Parathyroid adenoma (tissue), 2 donors: Measurements from ENCODE around the gene SLC25A12.

Source experiments
- H2AFZ ChIP-seq: fragments of 300-600 bp; sonication (generic); one replicate; pipeline ENCODE4 v1.7.0; 2017; ENCODE audit warnings: antibody characterized with exemption, mild to moderate bottlenecking
- H3K27ac ChIP-seq: fragments of 300-600 bp; sonication (generic); one replicate; pipeline ENCODE4 v1.7.0; 2017
- H3K27me3 ChIP-seq: fragments of 300-600 bp; sonication (generic); one replicate; pipeline ENCODE4 v1.7.0; 2017; ENCODE audit warnings: low read length; ENCODE audit not compliant: control insufficient read depth, insufficient read depth
- H3K36me3 ChIP-seq: fragments of 300-600 bp; sonication (generic); one replicate; pipeline ENCODE4 v1.7.0; 2017; ENCODE audit warnings: low read length; ENCODE audit not compliant: control insufficient read depth, insufficient read depth
- H3K4me1 ChIP-seq: fragments of 300-600 bp; sonication (generic); one replicate; pipeline ENCODE4 v1.7.0; 2017; ENCODE audit warnings: control low read depth
- H3K4me2 ChIP-seq: fragments of 300-600 bp; sonication (generic); one replicate; pipeline ENCODE4 v1.7.0; 2017; ENCODE audit warnings: low read length
- H3K4me3 ChIP-seq: fragments of 300-600 bp; sonication (generic); one replicate; pipeline ENCODE4 v1.7.0; 2017; ENCODE audit warnings: low read depth, low read length
- H3K79me2 ChIP-seq: fragments of 300-600 bp; sonication (generic); one replicate; pipeline ENCODE4 v1.7.0; 2017; ENCODE audit warnings: control low read depth
- H3K9ac ChIP-seq: fragments of 300-600 bp; sonication (generic); one replicate; pipeline ENCODE4 v1.7.0; 2017; ENCODE audit warnings: mild to moderate bottlenecking
- H3K9me3 ChIP-seq: fragments of 300-600 bp; sonication (generic); one replicate; pipeline ENCODE4 v1.7.0; 2017; ENCODE audit warnings: low read length; ENCODE audit not compliant: control insufficient read depth
- CTCF ChIP-seq: fragments of 300-600 bp; sonication (generic); IDR thresholded peaks from one replicate; pipeline ENCODE4 v1.7.0; 2017; ENCODE audit warnings: antibody characterized with exemption, mild to moderate bottlenecking
- donor health status: primary hyperparathyroidism.

The SLC25A12 gene

GRCh38 chr2:171832489-171832888, 61.6 kb downstream of the SLC25A12 start:
- no peak overlapping the region for H3K4me2 ChIP-seq
- H3K9me3 ChIP-seq: no peaks in the 10 kb centered on the region
- no peaks in the 10 kb centered on the region for H3K79me2 ChIP-seq
- no peaks in the 10 kb centered on the region for H3K27me3 ChIP-seq
- H3K9ac ChIP-seq: no peak overlapping the region
- H3K27ac ChIP-seq: no peak overlapping the region
- no peaks in the 10 kb centered on the region for H3K36me3 ChIP-seq
- no peak overlapping the region for H2AFZ ChIP-seq
- no peak for TF ChIP-seq CTCF
- H3K4me1 ChIP-seq: no peaks in the 10 kb centered on the region
- H3K4me3 ChIP-seq: no peak overlapping the region

GRCh38 chr2:171830039-171830438, 64.0 kb downstream of the SLC25A12 start:
- Histone ChIP-seq H2AFZ (no peak overlapping the region), H3K27me3 (no peaks in the 10 kb centered on the region), H3K36me3 (no peaks in the 10 kb centered on the region), H3K4me1 (no peaks in the 10 kb centered on the region), H3K4me2 (no peak overlapping the region), H3K79me2 (no peaks in the 10 kb centered on the region), H3K4me3 (no peak overlapping the region), H3K27ac (no peak overlapping the region), H3K9ac (no peak overlapping the region), H3K9me3 (no peaks in the 10 kb centered on the region)
- TF ChIP-seq CTCF: no peak

- Histone ChIP-seq H3K36me3 (no peaks in the 10 kb centered on the region), H3K9ac (no peak overlapping the region), H2AFZ (no peak overlapping the region), H3K9me3 (no peaks in the 10 kb centered on the region), H3K79me2 (no peaks in the 10 kb centered on the region), H3K4me3 (no peak overlapping the region), H3K4me1 (no peaks in the 10 kb centered on the region), H3K4me2 (no peak overlapping the region), H3K27me3 (no peaks in the 10 kb centered on the region), H3K27ac (no peak overlapping the region)
- no peak for TF ChIP-seq CTCF
Observed at GRCh38 chr2:171824086-171824485, 70.0 kb downstream of the SLC25A12 start.

GRCh38 chr2:171822525-171823322, 71.3 kb downstream of the SLC25A12 start:
- Histone ChIP-seq H3K36me3 (no peaks in the 10 kb centered on the region), H3K9ac (no peak overlapping the region), H3K27me3 (no peaks in the 10 kb centered on the region), H3K4me2 (no peak overlapping the region), H3K79me2 (no peaks in the 10 kb centered on the region), H3K27ac (no peak overlapping the region), H2AFZ (no peak overlapping the region), H3K4me1 (no peaks in the 10 kb centered on the region), H3K9me3 (no peaks in the 10 kb centered on the region), H3K4me3 (no peak overlapping the region)
- TF ChIP-seq CTCF: no peak

- Histone ChIP-seq H3K4me1 (no peaks in the 10 kb centered on the region), H3K9ac (no peak overlapping the region), H3K36me3 (no peaks in the 10 kb centered on the region), H2AFZ (no peak overlapping the region), H3K79me2 (no peaks in the 10 kb centered on the region), H3K4me3 (no peak overlapping the region), H3K9me3 (no peaks in the 10 kb centered on the region), H3K4me2 (no peak overlapping the region), H3K27me3 (no peaks in the 10 kb centered on the region), H3K27ac (no peak overlapping the region)
- TF ChIP-seq CTCF: no peak
Observed at GRCh38 chr2:171819453-171819852, 74.6 kb downstream of the SLC25A12 start.
